Measurements from ENCODE around the gene SLC12A4.

SLC12A4 gene

GRCh38 chr16:67969254-67970039 is 1.0 kb upstream of the SLC12A4 start:
- Mint-ChIP-seq H3K36me3 (ENCODE audit: low read depth) (peaks cover 3% of the 10 kb centered on the region), H3K4me3 (peak overlapping the region; percentile 92 to 95 (median 92))

GRCh38 chr16:67967958-67968399 is 458 bp downstream of the SLC12A4 start:
- no peak for TF ChIP-seq CTCF (IDR thresholded peaks at IDR 0.05; ENCODE audit: unreplicated experiment in 3 of 3)
- Mint-ChIP-seq H3K27ac (peak overlapping the region; percentile 45 to 87 (median 86)), H3K36me3 (ENCODE audit: low read depth) (peaks cover 5% of the 10 kb centered on the region), H3K9me3 (no peaks in the 10 kb centered on the region), H3K4me3 (peak overlapping the region; percentile 92 to 95 (median 92)), H3K27me3 (ENCODE audit: low read depth) (peaks cover 6% of the 10 kb centered on the region), H3K4me1 (peaks cover 41% of the 10 kb centered on the region)

More at GRCh38 chr16:67969254-67970039, 1.0 kb upstream of the SLC12A4 start:
- Mint-ChIP-seq H3K9me3 (no peaks in the 10 kb centered on the region), H3K4me1 (peaks cover 35% of the 10 kb centered on the region), H3K27ac (peak overlapping the region; percentile 57 to 84 (median 75)), H3K27me3 (ENCODE audit: low read depth) (peaks cover 7% of the 10 kb centered on the region)
- no peak for TF ChIP-seq CTCF (IDR thresholded peaks at IDR 0.05; ENCODE audit: unreplicated experiment in 3 of 3)

GRCh38 chr16:67967183-67967957 is 1.1 kb downstream of the SLC12A4 start:
- H3K27me3 Mint-ChIP-seq (ENCODE audit: low read depth): peaks cover 6% of the 10 kb centered on the region
- H3K4me1 Mint-ChIP-seq: peaks cover 45% of the 10 kb centered on the region
- peaks cover 8% of the 10 kb centered on the region for H3K36me3 Mint-ChIP-seq (ENCODE audit: low read depth)
- H3K9me3 Mint-ChIP-seq: no peaks in the 10 kb centered on the region
- H3K27ac Mint-ChIP-seq: peak overlapping the region; percentile 45 to 87 (median 86)
- peak overlapping the region; percentile 92 to 95 (median 92) for H3K4me3 Mint-ChIP-seq
- no peak for TF ChIP-seq CTCF (IDR thresholded peaks at IDR 0.05; ENCODE audit: unreplicated experiment in 3 of 3)

GRCh38 chr16:67966549-67967182 is 1.8 kb downstream of the SLC12A4 start:
- H3K4me3 Mint-ChIP-seq: peak overlapping the region; percentile 92 to 95 (median 92)
- H3K4me1 Mint-ChIP-seq: peaks cover 45% of the 10 kb centered on the region
- H3K36me3 Mint-ChIP-seq (ENCODE audit: low read depth): peaks cover 14% of the 10 kb centered on the region
- peak overlapping the region; percentile 45 to 87 (median 86) for H3K27ac Mint-ChIP-seq
- H3K9me3 Mint-ChIP-seq: no peaks in the 10 kb centered on the region
- H3K27me3 Mint-ChIP-seq (ENCODE audit: low read depth): peaks cover 6% of the 10 kb centered on the region
- no peak for TF ChIP-seq CTCF (IDR thresholded peaks at IDR 0.05; ENCODE audit: unreplicated experiment in 3 of 3)

GRCh38 chr16:67965668-67966548 is 2.5 kb downstream of the SLC12A4 start:
- Mint-ChIP-seq H3K4me1 (peaks cover 45% of the 10 kb centered on the region), H3K9me3 (no peaks in the 10 kb centered on the region), H3K27me3 (ENCODE audit: low read depth) (peaks cover under 1% of the 10 kb centered on the region)

More at GRCh38 chr16:67965668-67966548, 2.5 kb downstream of the SLC12A4 start:
- H3K4me3 Mint-ChIP-seq: peak overlapping the region; percentile 92 to 95 (median 92)
- H3K36me3 Mint-ChIP-seq (ENCODE audit: low read depth): peaks cover 17% of the 10 kb centered on the region
- TF ChIP-seq CTCF (IDR thresholded peaks at IDR 0.05; ENCODE audit: unreplicated experiment in 3 of 3): no peak
- H3K27ac Mint-ChIP-seq: peak overlapping the region in 2 of 3 experiments; percentile 52 to 87
